Karpas-422 (cell line): ENCODE data around the gene CCDC24. TPM values are rescaled to one million over a fixed set of nuclear protein-coding genes. Genes with fewer than 3 reads are reported as not detected.
A peak's percentile ranks its signal among the peaks of the same experiment; 100 is the strongest.

Experiments used
- DNase-seq: peaks from one replicate; pipeline ENCODE4 v3.0.0-alpha.2; 2015
- H2AFZ ChIP-seq: fragments of 200-600 bp; sonication (generic); 2 replicates; pipeline ENCODE4 v1.6.1; 2014; ENCODE audit warnings: antibody characterized with exemption, low read length, mixed read lengths
- H3K27ac ChIP-seq: fragments of 200-600 bp; sonication (generic); 2 replicates; pipeline ENCODE4 v1.5.1; 2014; ENCODE audit warnings: mild to moderate bottlenecking, low read length, moderate library complexity
- H3K27me3 ChIP-seq: fragments of 200-600 bp; sonication (generic); 2 replicates; pipeline ENCODE4 v1.6.1; 2014; ENCODE audit warnings: low read length, mixed read lengths
- H3K36me3 ChIP-seq: fragments of 200-600 bp; sonication (generic); 2 replicates; pipeline ENCODE4 v1.6.1; 2014; ENCODE audit warnings: low read length, mixed read lengths; ENCODE audit not compliant: insufficient read depth
- H3K4me1 ChIP-seq: fragments of 200-600 bp; sonication (generic); 2 replicates; pipeline ENCODE4 v1.6.1; 2014; ENCODE audit warnings: mild to moderate bottlenecking, low read length, mixed read lengths
- H3K4me2 ChIP-seq: fragments of 200-600 bp; sonication (generic); 2 replicates; pipeline ENCODE4 v1.6.1; 2014; ENCODE audit warnings: low read length, low read depth, mild to moderate bottlenecking; ENCODE audit not compliant: poor library complexity, severe bottlenecking
- H3K4me3 ChIP-seq: fragments of 200-600 bp; sonication (generic); 2 replicates; pipeline ENCODE4 v1.5.1; 2014; ENCODE audit warnings: mild to moderate bottlenecking, antibody characterized with exemption, low read length, mixed read lengths
- H3K79me2 ChIP-seq: fragments of 200-600 bp; sonication (generic); 2 replicates; pipeline ENCODE4 v1.6.1; 2014; ENCODE audit warnings: mild to moderate bottlenecking, low read length, mixed read lengths
- H3K9ac ChIP-seq: fragments of 200-600 bp; sonication (generic); 2 replicates; pipeline ENCODE4 v1.6.0; 2014; ENCODE audit warnings: low read length
- H3K9me2 ChIP-seq: fragments of 200-600 bp; sonication (generic), shearing (Covaris generic); replicated peaks from 2 replicates; pipeline ENCODE4 v1.6.0; 2014; ENCODE audit warnings: mild to moderate bottlenecking, low read length, moderate library complexity; ENCODE audit not compliant: insufficient read depth
- H3K9me3 ChIP-seq: fragments of 300-700, 200-600 bp; sonication (generic); 2 replicates; pipeline ENCODE4 v1.6.1; 2014; ENCODE audit warnings: low read length, mixed read lengths
- H4K20me1 ChIP-seq: fragments of 200-600 bp; sonication (generic); 2 replicates; pipeline ENCODE4 v1.6.1; 2014; ENCODE audit warnings: mild to moderate bottlenecking, antibody characterized with exemption, low read length, low read depth; ENCODE audit not compliant: insufficient read depth
- total RNA-seq: library from RNA; depleted of rRNA; stranded (reverse); fragments of >200 nt; shearing (Covaris generic); gene quantifications from 2 replicates; pipeline ENCODE4 v1.2.3, GENCODE V29; 2014; ENCODE audit warnings: low replicate concordance

Gene CCDC24
- total RNA-seq, 1 experiment from 2014 or later, result 28.1 TPM

GRCh38 chr1:43958351-43959255 lies 32.8 kb upstream of the CCDC24 start:
- no peak for DNase-seq
- no peak overlapping the region for H3K4me2 ChIP-seq
- H3K9me3 ChIP-seq, result no peaks in the 10 kb centered on the region
- no peaks in the 10 kb centered on the region for H3K9me2 ChIP-seq
- no peaks in the 10 kb centered on the region for H4K20me1 ChIP-seq
- no peak overlapping the region for H3K9ac ChIP-seq
- peaks cover 14% of the 10 kb centered on the region for H3K79me2 ChIP-seq
- H3K4me3 ChIP-seq, result no peak overlapping the region
- no peaks in the 10 kb centered on the region; the same call in 1 of the 2 replicates for H3K36me3 ChIP-seq
- peaks cover 1% of the 10 kb centered on the region for H3K4me1 ChIP-seq
- H2AFZ ChIP-seq, result no peak overlapping the region
- no peak overlapping the region for H3K27ac ChIP-seq
- no peaks in the 10 kb centered on the region for H3K27me3 ChIP-seq

- Histone ChIP-seq H3K9ac (no peak overlapping the region), H3K27me3 (no peaks in the 10 kb centered on the region), H4K20me1 (no peaks in the 10 kb centered on the region), H3K4me2 (no peak overlapping the region), H3K4me1 (no peaks in the 10 kb centered on the region), H2AFZ (no peak overlapping the region), H3K27ac (no peak overlapping the region), H3K9me3 (no peaks in the 10 kb centered on the region), H3K9me2 (no peaks in the 10 kb centered on the region), H3K36me3 (no peaks in the 10 kb centered on the region; the same call in 1 of the 2 replicates), H3K4me3 (no peak overlapping the region), H3K79me2 (no peaks in the 10 kb centered on the region)
- no peak for DNase-seq
Measured at GRCh38 chr1:43960798-43961197, 30.6 kb upstream of the CCDC24 start.

- Histone ChIP-seq H3K4me3 (no peak overlapping the region), H3K4me2 (no peak overlapping the region), H2AFZ (no peak overlapping the region), H3K4me1 (no peaks in the 10 kb centered on the region), H3K9me3 (no peaks in the 10 kb centered on the region), H3K9me2 (no peaks in the 10 kb centered on the region), H4K20me1 (no peaks in the 10 kb centered on the region), H3K27me3 (no peaks in the 10 kb centered on the region), H3K36me3 (no peaks in the 10 kb centered on the region; the same call in 1 of the 2 replicates), H3K79me2 (no peaks in the 10 kb centered on the region), H3K27ac (no peak overlapping the region), H3K9ac (no peak overlapping the region)
- no peak for DNase-seq
Measured at GRCh38 chr1:43961692-43962091, 29.7 kb upstream of the CCDC24 start.

DNA sequence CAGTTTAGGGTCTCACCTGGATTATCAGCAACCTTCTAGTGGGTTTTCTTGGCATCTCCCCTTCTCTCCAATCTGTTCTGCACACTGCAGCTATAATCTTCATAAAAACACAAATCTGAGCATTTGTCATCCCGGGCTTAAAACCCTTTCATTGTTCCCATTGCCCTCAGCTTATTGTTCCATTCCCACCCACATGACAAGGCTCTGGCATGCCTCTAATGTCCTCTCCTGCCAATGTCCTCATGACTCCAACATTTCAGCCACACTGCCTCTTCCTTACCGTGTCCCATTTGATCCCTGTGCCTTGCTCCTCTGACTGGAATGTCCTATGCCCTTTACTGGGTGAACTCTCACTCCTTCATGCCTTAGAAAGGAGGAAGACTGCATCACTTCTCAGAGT lies 29.1 kb upstream of the CCDC24 start:
- H3K9ac ChIP-seq, result no peak overlapping the region
- H4K20me1 ChIP-seq, result no peaks in the 10 kb centered on the region
- H3K4me1 ChIP-seq, result no peaks in the 10 kb centered on the region
- DNase-seq, result no peak
- H3K27me3 ChIP-seq, result no peaks in the 10 kb centered on the region
- no peak overlapping the region for H3K27ac ChIP-seq
- no peak overlapping the region for H3K4me3 ChIP-seq
- no peaks in the 10 kb centered on the region for H3K9me2 ChIP-seq
- H3K36me3 ChIP-seq, result no peaks in the 10 kb centered on the region; the same call in 1 of the 2 replicates
- H2AFZ ChIP-seq, result no peak overlapping the region
- H3K4me2 ChIP-seq, result no peak overlapping the region
- no peaks in the 10 kb centered on the region for H3K9me3 ChIP-seq
- H3K79me2 ChIP-seq, result no peaks in the 10 kb centered on the region

GRCh38 chr1:43963006-43963405 lies 28.4 kb upstream of the CCDC24 start:
- Histone ChIP-seq H3K4me2 (no peak overlapping the region), H3K4me1 (no peaks in the 10 kb centered on the region), H3K9me2 (no peaks in the 10 kb centered on the region), H3K9ac (no peak overlapping the region), H3K27ac (no peak overlapping the region), H3K4me3 (no peak overlapping the region), H3K36me3 (no peaks in the 10 kb centered on the region; the same call in 1 of the 2 replicates), H3K9me3 (no peaks in the 10 kb centered on the region), H3K27me3 (no peaks in the 10 kb centered on the region), H2AFZ (no peak overlapping the region), H4K20me1 (no peaks in the 10 kb centered on the region), H3K79me2 (no peaks in the 10 kb centered on the region)
- no peak for DNase-seq

DNA sequence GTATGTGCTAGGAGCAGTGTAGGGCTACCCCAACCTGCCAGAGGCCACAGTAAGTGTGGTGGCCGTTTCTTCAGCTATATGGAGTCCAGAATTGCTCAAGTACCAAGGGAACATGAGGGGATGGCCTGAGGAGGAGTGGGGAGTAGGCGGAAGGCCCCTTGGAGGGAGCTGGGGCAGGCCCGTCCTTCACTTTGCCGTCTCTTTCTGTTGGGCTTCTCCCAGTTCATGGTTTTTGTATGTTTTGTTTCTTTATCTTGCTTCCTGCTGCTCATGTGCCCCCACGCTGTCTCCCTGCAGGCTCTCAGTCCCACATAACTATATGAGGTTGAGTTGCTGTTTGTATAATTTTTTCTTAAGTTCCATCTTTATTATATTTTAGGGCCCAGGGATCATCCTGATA lies 27.5 kb upstream of the CCDC24 start:
- no peak overlapping the region for H3K27ac ChIP-seq
- H3K9me3 ChIP-seq, result no peaks in the 10 kb centered on the region
- no peak overlapping the region for H3K4me2 ChIP-seq
- no peak overlapping the region for H3K9ac ChIP-seq
- H3K36me3 ChIP-seq, result no peaks in the 10 kb centered on the region
- H3K9me2 ChIP-seq, result no peaks in the 10 kb centered on the region
- no peaks in the 10 kb centered on the region for H4K20me1 ChIP-seq
- no peak for DNase-seq
- H3K4me3 ChIP-seq, result no peak overlapping the region
- H3K79me2 ChIP-seq, result no peaks in the 10 kb centered on the region
- H3K4me1 ChIP-seq, result no peaks in the 10 kb centered on the region
- H2AFZ ChIP-seq, result no peak overlapping the region
- H3K27me3 ChIP-seq, result no peaks in the 10 kb centered on the region

DNA sequence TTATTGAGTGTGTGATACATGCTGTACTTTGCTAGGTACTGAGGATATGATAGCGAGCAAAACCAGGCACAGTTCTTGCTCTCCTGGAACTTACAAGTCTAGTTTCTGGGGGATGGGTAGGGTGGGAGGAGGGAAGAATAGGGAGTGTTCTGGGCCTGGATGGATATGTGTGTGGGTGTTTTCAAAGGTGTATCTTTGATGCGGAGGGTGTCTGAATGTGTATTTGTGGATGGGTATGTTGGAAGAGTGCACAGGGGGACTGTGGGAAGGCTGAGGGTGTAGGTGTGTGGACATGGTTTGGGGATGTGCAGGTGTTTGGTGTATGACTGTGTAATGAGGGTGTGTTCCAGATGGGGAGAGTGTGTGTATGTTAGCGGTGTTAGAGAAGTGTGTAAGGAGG lies 26.1 kb upstream of the CCDC24 start:
- 0 out of 2 replicates have a peak, but pooled peaks cover 2% of the 10 kb centered on the region for H4K20me1 ChIP-seq
- no peak overlapping the region for H3K9ac ChIP-seq
- H3K4me1 ChIP-seq, result peaks cover 4% of the 10 kb centered on the region
- no peak overlapping the region for H2AFZ ChIP-seq
- H3K9me2 ChIP-seq, result no peaks in the 10 kb centered on the region
- H3K4me2 ChIP-seq, result no peak overlapping the region
- no peak overlapping the region for H3K27ac ChIP-seq
- no peak overlapping the region for H3K4me3 ChIP-seq
- no peak for DNase-seq
- no peaks in the 10 kb centered on the region for H3K9me3 ChIP-seq
- no peaks in the 10 kb centered on the region for H3K27me3 ChIP-seq
- peaks cover 4% of the 10 kb centered on the region for H3K79me2 ChIP-seq
- H3K36me3 ChIP-seq, result no peaks in the 10 kb centered on the region

GRCh38 chr1:43968348-43968948 lies 23.0 kb upstream of the CCDC24 start:
- Histone ChIP-seq H3K27me3 (no peaks in the 10 kb centered on the region), H3K9me2 (no peaks in the 10 kb centered on the region), H3K27ac (no peak overlapping the region), H2AFZ (no peak overlapping the region), H4K20me1 (0 out of 2 replicates have a peak, but pooled peaks cover 6% of the 10 kb centered on the region), H3K9me3 (no peaks in the 10 kb centered on the region), H3K4me3 (no peak overlapping the region), H3K4me2 (no peak overlapping the region), H3K9ac (no peak overlapping the region), H3K4me1 (peaks cover 15% of the 10 kb centered on the region), H3K36me3 (peaks cover 15% of the 10 kb centered on the region; the same call in 1 of the 2 replicates), H3K79me2 (peaks cover 20% of the 10 kb centered on the region)
- peak; percentile 72 for DNase-seq
